Loucy (cell line): ENCODE results near the gene TMEM204.

Experiments
- EZH2phosphoT487 ChIP-seq: fragments of 200-600 bp; IDR thresholded peaks from 2 replicates; pipeline ENCODE4 v1.6.1; 2018; ENCODE audit warnings: antibody characterized with exemption, mild to moderate bottlenecking, moderate library complexity, borderline replicate concordance
- TF ChIP-seq, protein P1 (sequence below): fragments of 200-600 bp; sonication (generic); conservative IDR thresholded peaks from 2 replicates; pipeline ENCODE4 v1.5.1; 2014; ENCODE audit warnings: mild to moderate bottlenecking, antibody characterized with exemption, low read length

DNA sequence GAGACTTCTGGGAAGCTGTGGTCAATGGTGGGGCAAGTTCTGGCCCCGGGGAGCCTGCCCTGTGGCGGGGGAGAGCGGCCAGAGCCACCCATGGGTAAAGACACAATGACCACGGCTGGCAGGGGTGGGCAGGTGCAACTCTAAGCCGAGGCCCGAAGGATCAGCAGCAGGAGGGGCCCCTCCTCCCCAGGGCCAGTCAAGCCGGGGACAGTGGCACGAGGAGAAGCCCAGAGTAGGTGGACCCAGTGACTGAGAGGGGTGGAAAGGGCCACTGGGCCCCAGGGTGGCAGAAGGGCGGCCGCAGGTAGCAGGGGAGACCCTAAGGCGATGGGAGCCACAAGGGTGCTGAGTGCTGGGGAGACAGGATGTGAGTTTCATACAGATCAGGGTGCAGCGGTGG lies 17.7 kb downstream of the TMEM204 start:
- TF ChIP-seq, protein P1, sequence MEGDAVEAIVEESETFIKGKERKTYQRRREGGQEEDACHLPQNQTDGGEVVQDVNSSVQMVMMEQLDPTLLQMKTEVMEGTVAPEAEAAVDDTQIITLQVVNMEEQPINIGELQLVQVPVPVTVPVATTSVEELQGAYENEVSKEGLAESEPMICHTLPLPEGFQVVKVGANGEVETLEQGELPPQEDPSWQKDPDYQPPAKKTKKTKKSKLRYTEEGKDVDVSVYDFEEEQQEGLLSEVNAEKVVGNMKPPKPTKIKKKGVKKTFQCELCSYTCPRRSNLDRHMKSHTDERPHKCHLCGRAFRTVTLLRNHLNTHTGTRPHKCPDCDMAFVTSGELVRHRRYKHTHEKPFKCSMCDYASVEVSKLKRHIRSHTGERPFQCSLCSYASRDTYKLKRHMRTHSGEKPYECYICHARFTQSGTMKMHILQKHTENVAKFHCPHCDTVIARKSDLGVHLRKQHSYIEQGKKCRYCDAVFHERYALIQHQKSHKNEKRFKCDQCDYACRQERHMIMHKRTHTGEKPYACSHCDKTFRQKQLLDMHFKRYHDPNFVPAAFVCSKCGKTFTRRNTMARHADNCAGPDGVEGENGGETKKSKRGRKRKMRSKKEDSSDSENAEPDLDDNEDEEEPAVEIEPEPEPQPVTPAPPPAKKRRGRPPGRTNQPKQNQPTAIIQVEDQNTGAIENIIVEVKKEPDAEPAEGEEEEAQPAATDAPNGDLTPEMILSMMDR: no peak
- no peak for TF ChIP-seq EZH2phosphoT487
